ENCODE data around the gene KRT35. TPM values are rescaled to one million over a fixed set of nuclear protein-coding genes. Genes with fewer than 3 reads are reported as not detected.

KRT35 gene
- total RNA-seq, 1 donor from 2014 or later: not detected

- Mint-ChIP-seq H3K4me1 (peaks cover 66% of the 10 kb centered on the region), H3K36me3 (no peaks in the 10 kb centered on the region), H3K27me3 (ENCODE audit: low read depth) (peaks cover 3% of the 10 kb centered on the region), H3K9me3 (no peaks in the 10 kb centered on the region), H3K4me3 (no peak overlapping the region), H3K27ac (peak overlapping the region; percentile 3)
- TF ChIP-seq CTCF (IDR thresholded peaks at IDR 0.05; ENCODE audit: unreplicated experiment): no peak
- DNase-seq (ENCODE audit: low spot score in 2 of 2, unreplicated experiment in 2 of 2): no peak
Observed at GRCh38 chr17:41504246-41504977, 23.5 kb upstream of the KRT35 start.

- peaks cover 3% of the 10 kb centered on the region for H3K27me3 Mint-ChIP-seq (ENCODE audit: low read depth)
- no peaks in the 10 kb centered on the region for H3K9me3 Mint-ChIP-seq
- no peak overlapping the region for H3K27ac Mint-ChIP-seq
- no peak overlapping the region for H3K4me3 Mint-ChIP-seq
- H3K36me3 Mint-ChIP-seq: no peaks in the 10 kb centered on the region
- TF ChIP-seq CTCF (IDR thresholded peaks at IDR 0.05; ENCODE audit: unreplicated experiment): no peak
- H3K4me1 Mint-ChIP-seq: peaks cover 70% of the 10 kb centered on the region
- DNase-seq (ENCODE audit: low spot score in 2 of 2, unreplicated experiment in 2 of 2): no peak
Observed at GRCh38 chr17:41503202-41503601, 22.3 kb upstream of the KRT35 start.

DNA sequence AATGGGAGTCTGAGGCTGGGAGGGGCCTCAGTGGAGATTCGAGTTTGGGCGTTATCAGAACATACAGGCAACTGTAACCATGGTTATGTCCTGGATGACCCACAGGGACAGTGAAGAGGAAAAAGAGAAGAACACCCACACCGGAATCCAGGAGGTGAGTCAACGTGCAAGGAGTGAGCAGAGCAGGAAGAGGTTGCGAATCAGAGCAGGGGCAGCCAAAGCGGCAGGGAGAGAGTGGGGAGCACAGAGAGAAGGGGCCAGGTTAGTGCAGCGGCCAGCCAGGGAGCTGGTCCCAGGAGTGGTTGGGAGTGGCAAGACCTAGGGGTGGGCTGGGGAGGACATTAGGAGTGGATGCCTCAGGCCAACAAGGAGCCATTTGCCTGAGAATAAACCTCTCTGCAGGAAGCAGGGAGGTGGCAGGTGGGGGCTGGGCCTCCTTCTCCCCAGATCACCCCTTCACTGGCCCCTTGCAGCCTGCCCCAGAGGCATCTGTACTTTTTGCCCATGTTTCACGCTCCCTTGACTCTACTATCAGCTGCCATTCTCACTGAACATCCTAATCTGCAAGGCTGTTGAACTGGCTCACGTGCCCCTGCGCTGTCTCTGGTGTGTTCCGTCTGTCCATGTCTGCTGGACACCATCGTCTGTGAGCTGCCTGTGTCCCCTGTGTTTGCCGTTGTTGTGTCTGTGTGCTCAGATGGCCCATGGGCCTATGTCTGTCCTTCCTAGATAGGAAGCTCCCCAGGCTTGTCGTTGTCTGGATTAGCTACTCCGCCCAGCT is 19.4 kb upstream of the KRT35 start:
- H3K27me3 Mint-ChIP-seq (ENCODE audit: low read depth): peaks cover 3% of the 10 kb centered on the region
- no peak overlapping the region for H3K27ac Mint-ChIP-seq
- H3K9me3 Mint-ChIP-seq: no peaks in the 10 kb centered on the region
- TF ChIP-seq CTCF (IDR thresholded peaks at IDR 0.05; ENCODE audit: unreplicated experiment): no peak
- peaks cover 57% of the 10 kb centered on the region for H3K4me1 Mint-ChIP-seq
- no peak for DNase-seq (ENCODE audit: low spot score in 2 of 2, unreplicated experiment in 2 of 2)
- H3K36me3 Mint-ChIP-seq: no peaks in the 10 kb centered on the region
- no peak overlapping the region for H3K4me3 Mint-ChIP-seq

GRCh38 chr17:41499714-41500113 is 18.8 kb upstream of the KRT35 start:
- no peak overlapping the region for H3K4me3 Mint-ChIP-seq
- TF ChIP-seq CTCF (IDR thresholded peaks at IDR 0.05; ENCODE audit: unreplicated experiment): no peak
- no peak overlapping the region for H3K27ac Mint-ChIP-seq
- H3K27me3 Mint-ChIP-seq (ENCODE audit: low read depth): peaks cover 3% of the 10 kb centered on the region
- peaks cover 55% of the 10 kb centered on the region for H3K4me1 Mint-ChIP-seq
- no peaks in the 10 kb centered on the region for H3K36me3 Mint-ChIP-seq
- H3K9me3 Mint-ChIP-seq: no peaks in the 10 kb centered on the region
- DNase-seq (ENCODE audit: low spot score in 2 of 2, unreplicated experiment in 2 of 2): no peak

DNA sequence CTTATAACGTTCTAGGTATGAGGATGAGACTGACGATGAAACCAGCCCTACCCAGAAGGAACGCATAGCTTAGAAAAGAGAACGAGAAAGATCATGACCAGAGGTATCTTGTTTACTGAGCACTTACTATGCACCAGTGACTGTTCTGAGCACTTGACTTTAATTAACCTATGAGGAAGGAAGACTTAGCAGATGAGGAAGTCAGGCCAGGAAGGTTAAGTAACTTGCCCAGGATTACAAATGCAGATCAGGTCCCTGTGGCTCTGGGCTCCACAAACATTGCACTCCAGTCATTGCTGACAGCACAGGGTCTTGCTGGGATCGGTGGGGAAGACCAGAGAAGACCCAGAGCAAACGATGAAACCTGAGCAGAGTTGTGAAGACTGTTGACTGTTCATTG is 17.3 kb upstream of the KRT35 start:
- H3K36me3 Mint-ChIP-seq: no peaks in the 10 kb centered on the region
- H3K4me3 Mint-ChIP-seq: no peak overlapping the region
- TF ChIP-seq CTCF (IDR thresholded peaks at IDR 0.05; ENCODE audit: unreplicated experiment): no peak
- H3K9me3 Mint-ChIP-seq: no peaks in the 10 kb centered on the region
- DNase-seq (ENCODE audit: low spot score in 2 of 2, unreplicated experiment in 2 of 2): no peak
- H3K27me3 Mint-ChIP-seq (ENCODE audit: low read depth): peaks cover 3% of the 10 kb centered on the region
- H3K27ac Mint-ChIP-seq: no peak overlapping the region
- peaks cover 47% of the 10 kb centered on the region for H3K4me1 Mint-ChIP-seq
